T-helper 2 cell (primary cell): ENCODE measurements around the gene ZNF593.

Experiments used
- DNase-seq, 5 experiments: peaks; one replicate each; pipeline versions ENCODE4 v3.0.0 to v3.0.0-alpha.2; 2012 to 2022
- total RNA-seq, 2 donors: gene quantifications; one replicate each; lab custom pipeline; 2026; lab: John Stamatoyannopoulos, UW

ZNF593 gene
- 3.1 to 8.4 reads per million in 2 donors for total RNA-seq

GRCh38 chr1:26169669-26170471 is at the start of gene ZNF593:
Gene ZNF593 (plus strand): TSS chr1:26169908. CDS start chr1:26169984, 76 bp downstream.
- DNase-seq, result peak; percentile 67 to 89 (median 76)

- DNase-seq, result no peak
Measured at GRCh38 chr1:26121854-26122773, 47.6 kb upstream of the ZNF593 start.

GRCh38 chr1:26122988-26123973 is 46.4 kb upstream of the ZNF593 start:
- DNase-seq, result peak in 1 of 5 experiments; percentile 76

- no peak for DNase-seq
Measured at GRCh38 chr1:26124418-26125331, 45.0 kb upstream of the ZNF593 start.

GRCh38 chr1:26125382-26125781 is 44.3 kb upstream of the ZNF593 start:
- no peak for DNase-seq

GRCh38 chr1:26125946-26126320 is 43.8 kb upstream of the ZNF593 start:
- DNase-seq, result no peak

GRCh38 chr1:26126321-26127084 is 43.2 kb upstream of the ZNF593 start:
- DNase-seq, result peak in 3 of 5 experiments; percentile 46 to 98 (median 87)

GRCh38 chr1:26127235-26128163 is 42.2 kb upstream of the ZNF593 start:
- no peak for DNase-seq

- no peak for DNase-seq
Measured at GRCh38 chr1:26129778-26130177, 39.9 kb upstream of the ZNF593 start.

GRCh38 chr1:26130695-26131094 is 39.0 kb upstream of the ZNF593 start:
- no peak for DNase-seq

- no peak for DNase-seq
Measured at GRCh38 chr1:26132128-26132833, 37.4 kb upstream of the ZNF593 start.

- no peak for DNase-seq
Measured at GRCh38 chr1:26132834-26133167, 36.9 kb upstream of the ZNF593 start.

- DNase-seq, result no peak
Measured at GRCh38 chr1:26134466-26134865, 35.2 kb upstream of the ZNF593 start.

- peak in 1 of 5 experiments; percentile 52 for DNase-seq
Measured at GRCh38 chr1:26138974-26139558, 30.6 kb upstream of the ZNF593 start.

GRCh38 chr1:26142159-26142558 is 27.5 kb upstream of the ZNF593 start:
- DNase-seq, result no peak

- DNase-seq, result peak; percentile 32 to 71 (median 61)
Measured at GRCh38 chr1:26145041-26145959, 24.4 kb upstream of the ZNF593 start.

- no peak for DNase-seq
Measured at GRCh38 chr1:26145960-26146294, 23.8 kb upstream of the ZNF593 start.
